Neural crest cell (in vitro differentiated cells): ENCODE measurements around the gene GLT1D1. TPM values are rescaled to one million over a fixed set of nuclear protein-coding genes. Genes with fewer than 3 reads are reported as not detected.

Experiments used
- DNase-seq: peaks from one replicate; pipeline ENCODE4 v3.0.0; 2021; ENCODE audit warnings: low read depth, mixed read lengths, low spot score
- H3K27ac Mint-ChIP-seq: one replicate; pipeline ENCODE4 v1.8.0; 2021; ENCODE audit warnings: mild to moderate bottlenecking, mixed read lengths; ENCODE audit not compliant: unreplicated experiment
- H3K27me3 Mint-ChIP-seq: 2 replicates; pipeline ENCODE4 v1.8.0; 2021; ENCODE audit warnings: low read depth, mild to moderate bottlenecking, mixed read lengths
- H3K36me3 Mint-ChIP-seq: 2 replicates; pipeline ENCODE4 v1.8.0; 2021; ENCODE audit warnings: low read depth, mild to moderate bottlenecking, mixed read lengths
- H3K4me1 Mint-ChIP-seq: 2 replicates; pipeline ENCODE4 v1.8.0; 2021; ENCODE audit warnings: mixed read lengths
- H3K4me3 Mint-ChIP-seq: one replicate; pipeline ENCODE4 v1.8.0; 2021; ENCODE audit warnings: mild to moderate bottlenecking, mixed read lengths
- H3K9me3 Mint-ChIP-seq: 2 replicates; pipeline ENCODE4 v1.8.0; 2021; ENCODE audit warnings: mixed read lengths
- CTCF ChIP-seq: fragments of 200-600 bp; sonication (generic); conservative IDR thresholded peaks from 2 replicates; pipeline ENCODE4 v1.5.0; 2021; ENCODE audit warnings: antibody characterized with exemption, mild to moderate bottlenecking
- total RNA-seq: library from RNA; stranded (reverse); gene quantifications from 2 replicates; pipeline ENCODE4 v1.2.1, GENCODE V29; 2021

GLT1D1 gene
- total RNA-seq, 1 donor from 2014 or later, result 7.4 TPM

- peaks cover 6% of the 10 kb centered on the region for H3K36me3 Mint-ChIP-seq
- H3K4me3 Mint-ChIP-seq, result no peak overlapping the region
- H3K9me3 Mint-ChIP-seq, result peaks cover 4% of the 10 kb centered on the region
- H3K27ac Mint-ChIP-seq, result peak overlapping the region; percentile 62
- H3K4me1 Mint-ChIP-seq, result no peaks in the 10 kb centered on the region
- no peak for DNase-seq
- TF ChIP-seq CTCF, result no peak
- H3K27me3 Mint-ChIP-seq, result no peaks in the 10 kb centered on the region
These were observed 108.7 kb downstream of the GLT1D1 start for GRCh38 chr12:128961957-128962356.

DNA sequence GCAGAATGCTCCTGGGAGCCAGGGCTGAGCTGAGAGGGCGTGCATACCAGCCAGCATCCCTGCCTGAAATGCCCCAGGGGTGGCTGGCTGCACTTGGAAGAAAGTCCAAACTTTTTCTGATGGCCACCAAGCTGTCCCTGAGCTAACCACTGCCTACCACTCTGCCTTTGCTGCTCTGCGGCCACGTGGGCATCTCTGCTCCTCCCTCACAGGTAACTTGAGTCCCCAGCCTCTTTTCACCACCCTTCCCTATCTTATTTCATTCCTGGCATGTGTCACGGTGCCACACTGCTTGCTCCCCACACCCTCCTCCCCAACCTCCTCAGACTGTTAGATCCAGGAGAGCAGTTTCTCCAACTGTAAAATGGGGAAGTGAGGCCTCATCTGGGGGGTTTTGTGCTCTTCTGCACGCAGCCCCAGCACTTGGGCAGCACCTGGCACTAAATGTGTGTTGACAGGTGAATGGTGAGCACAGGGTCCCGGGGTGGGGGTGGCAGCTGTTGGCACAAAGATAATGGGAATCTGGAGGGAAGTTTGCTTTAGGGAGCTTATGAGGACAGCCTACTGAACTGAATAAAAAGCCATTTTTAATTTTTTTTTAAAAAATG is 113.0 kb downstream of the GLT1D1 start:
- Mint-ChIP-seq H3K9me3 (peaks cover 4% of the 10 kb centered on the region), H3K27ac (no peak overlapping the region), H3K36me3 (peaks cover 6% of the 10 kb centered on the region), H3K27me3 (peaks cover 19% of the 10 kb centered on the region), H3K4me1 (peaks cover 23% of the 10 kb centered on the region), H3K4me3 (no peak overlapping the region)
- TF ChIP-seq CTCF, result no peak
- no peak for DNase-seq

GRCh38 chr12:128968668-128969067 is 115.4 kb downstream of the GLT1D1 start:
- H3K4me1 Mint-ChIP-seq, result peaks cover 36% of the 10 kb centered on the region
- no peak overlapping the region for H3K4me3 Mint-ChIP-seq
- H3K27ac Mint-ChIP-seq, result no peak overlapping the region
- TF ChIP-seq CTCF, result no peak
- no peak for DNase-seq
- peaks cover 21% of the 10 kb centered on the region for H3K27me3 Mint-ChIP-seq
- peaks cover 4% of the 10 kb centered on the region for H3K9me3 Mint-ChIP-seq
- H3K36me3 Mint-ChIP-seq, result peaks cover 6% of the 10 kb centered on the region

DNA sequence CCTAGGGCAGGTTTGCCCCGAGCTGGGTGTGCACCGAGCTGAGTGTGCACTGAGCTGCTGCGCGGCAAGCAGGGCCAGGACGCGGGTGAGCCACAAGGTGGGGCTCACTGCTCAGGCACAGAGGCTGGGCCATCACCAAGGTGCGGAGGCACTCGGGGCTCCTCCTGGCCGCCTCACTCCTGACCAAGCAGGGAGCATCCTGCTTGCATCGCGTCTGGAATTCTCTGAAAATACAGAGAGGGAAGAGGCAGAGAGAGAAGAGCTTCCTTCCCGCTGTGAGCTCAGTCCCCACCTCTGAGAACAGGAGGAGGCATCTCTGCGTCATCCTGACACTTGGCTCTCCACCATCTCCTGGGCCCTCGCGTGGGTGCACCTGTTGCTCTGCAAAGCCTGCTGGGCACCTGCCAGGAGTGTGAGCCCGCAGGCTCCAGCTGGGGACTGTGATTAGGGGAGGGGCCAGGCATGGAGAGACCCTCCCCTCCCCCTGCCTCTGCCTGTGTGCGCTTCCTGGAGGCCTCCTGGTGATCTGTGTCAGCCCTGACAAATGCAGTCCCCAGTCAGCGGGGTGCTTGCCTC is 116.3 kb downstream of the GLT1D1 start:
- Mint-ChIP-seq H3K27me3 (peaks cover 21% of the 10 kb centered on the region), H3K4me3 (no peak overlapping the region), H3K4me1 (peaks cover 41% of the 10 kb centered on the region), H3K27ac (no peak overlapping the region), H3K9me3 (peaks cover 4% of the 10 kb centered on the region), H3K36me3 (peaks cover 3% of the 10 kb centered on the region)
- TF ChIP-seq CTCF, result peak; percentile 79
- DNase-seq, result peak; percentile 53

DNA sequence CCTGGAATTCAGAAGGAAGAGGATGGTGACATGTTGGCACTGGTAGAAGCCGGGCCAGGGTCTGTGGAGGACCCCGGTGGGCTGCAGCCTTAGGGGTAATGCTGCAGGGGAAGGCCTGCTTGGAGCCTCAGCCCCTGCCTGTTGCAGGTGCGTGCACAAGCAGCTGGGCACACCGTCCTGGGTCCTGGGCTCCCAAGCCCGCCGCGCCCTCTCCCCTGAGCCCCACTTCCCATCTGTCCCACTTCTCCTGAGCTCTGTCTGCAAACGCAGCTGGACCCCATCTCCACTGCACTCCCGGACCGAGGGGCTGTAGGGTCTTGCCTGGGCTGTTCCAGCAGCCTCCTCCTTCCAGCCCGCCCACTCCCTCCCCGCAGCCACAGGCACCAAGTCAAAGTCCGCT is 116.8 kb downstream of the GLT1D1 start:
- no peak overlapping the region for H3K4me3 Mint-ChIP-seq
- no peaks in the 10 kb centered on the region for H3K9me3 Mint-ChIP-seq
- H3K4me1 Mint-ChIP-seq, result peaks cover 43% of the 10 kb centered on the region
- H3K27me3 Mint-ChIP-seq, result peaks cover 21% of the 10 kb centered on the region
- DNase-seq, result no peak
- TF ChIP-seq CTCF, result no peak
- H3K27ac Mint-ChIP-seq, result no peak overlapping the region
- no peaks in the 10 kb centered on the region for H3K36me3 Mint-ChIP-seq
